Stimulated activated CD8-positive, alpha-beta memory T cell treated with anti-CD3 and anti-CD28 coated beads, Interleukin-4, amount 100 ng/mL, for 24 hours (primary cell): ENCODE data around the gene SNRPD3.
A peak's percentile ranks its signal among the peaks of the same experiment; 100 is the strongest.
"Not testable (repeated sequence)": the region's sequence is repeated elsewhere in the genome, so short reads cannot be mapped to it uniquely, and the experiment has no call there.

Source experiments
- DNase-seq: peaks from one replicate; pipeline ENCODE4 v3.0.0-alpha.2; 2020; ENCODE audit warnings: low read depth

SNRPD3 gene

GRCh38 chr22:24555165-24556039, at the start of gene SNRPD3:
TSS of gene SNRPD3 (plus strand) at chr22:24555999. CDS start at chr22:24557675, 1,676 bp downstream.
- peak; percentile 100 for DNase-seq

- DNase-seq: no peak
These were observed 48.9 kb upstream of the SNRPD3 start for GRCh38 chr22:24506802-24507438.

- no peak for DNase-seq
These were observed 48.1 kb upstream of the SNRPD3 start for GRCh38 chr22:24507716-24508115.

GRCh38 chr22:24510637-24511625, 44.9 kb upstream of the SNRPD3 start:
- no peak for DNase-seq

GRCh38 chr22:24512043-24512442, 43.8 kb upstream of the SNRPD3 start:
- DNase-seq: no peak

- no peak for DNase-seq
These were observed 42.2 kb upstream of the SNRPD3 start for GRCh38 chr22:24513378-24514240.

GRCh38 chr22:24514241-24515026, 41.4 kb upstream of the SNRPD3 start:
- no peak for DNase-seq

- DNase-seq: no peak
These were observed 40.8 kb upstream of the SNRPD3 start for GRCh38 chr22:24515027-24515338.

- no peak for DNase-seq
These were observed 39.5 kb upstream of the SNRPD3 start for GRCh38 chr22:24516301-24516737.

GRCh38 chr22:24517446-24517845, 38.4 kb upstream of the SNRPD3 start:
- DNase-seq: no peak

- DNase-seq: no peak
These were observed 37.6 kb upstream of the SNRPD3 start for GRCh38 chr22:24518228-24518627.

GRCh38 chr22:24518771-24519485, 36.9 kb upstream of the SNRPD3 start:
- DNase-seq: no peak

- no peak for DNase-seq
These were observed 36.3 kb upstream of the SNRPD3 start for GRCh38 chr22:24519496-24519895.

GRCh38 chr22:24521791-24522245, 34.0 kb upstream of the SNRPD3 start:
- DNase-seq: no peak

GRCh38 chr22:24523873-24524272, 31.9 kb upstream of the SNRPD3 start:
- DNase-seq: no peak

GRCh38 chr22:24525416-24526037, 30.3 kb upstream of the SNRPD3 start:
- peak; percentile 64 for DNase-seq

- no peak for DNase-seq
These were observed 29.6 kb upstream of the SNRPD3 start for GRCh38 chr22:24526191-24526590.

- no peak for DNase-seq
These were observed 25.9 kb upstream of the SNRPD3 start for GRCh38 chr22:24529898-24530297.

GRCh38 chr22:24530968-24531367, 24.8 kb upstream of the SNRPD3 start:
- DNase-seq: not testable (repeated sequence)
